Hepatocyte (in vitro differentiated cells): Measurements from ENCODE around the gene ATXN7L1. TPM values are rescaled to one million over a fixed set of nuclear protein-coding genes. Genes with fewer than 3 reads are reported as not detected.

Experiments used
- DNase-seq: peaks from one replicate; pipeline ENCODE4 v3.0.0-alpha.2; 2016; ENCODE audit warnings: low spot score
- H2AFZ ChIP-seq: fragments of 200-600 bp; sonication (generic); 2 replicates; pipeline ENCODE4 v1.6.0; 2016; ENCODE audit warnings: antibody characterized with exemption, mild to moderate bottlenecking
- H3K27ac ChIP-seq: fragments of 200-600 bp; sonication (generic); 2 replicates; pipeline ENCODE4 v1.5.1; 2016; ENCODE audit warnings: mild to moderate bottlenecking
- H3K27me3 ChIP-seq: fragments of 200-600 bp; sonication (generic); 2 replicates; pipeline ENCODE4 v1.6.1; 2016
- H3K36me3 ChIP-seq: fragments of 200-600 bp; sonication (generic); replicated peaks from 2 replicates; pipeline ENCODE4 v1.5.1; 2016; ENCODE audit warnings: low read depth; ENCODE audit not compliant: insufficient read depth
- H3K4me1 ChIP-seq: fragments of 200-600 bp; sonication (generic); 2 replicates; pipeline ENCODE4 v1.5.1; 2016; ENCODE audit warnings: mild to moderate bottlenecking, moderate library complexity; ENCODE audit not compliant: insufficient read depth
- H3K4me2 ChIP-seq: fragments of 200-600 bp; sonication (generic); 2 replicates; pipeline ENCODE4 v1.6.0; 2016
- H3K4me3 ChIP-seq: fragments of 200-600 bp; sonication (generic); 2 replicates; pipeline ENCODE4 v1.5.1; 2016; ENCODE audit warnings: mild to moderate bottlenecking
- H3K79me2 ChIP-seq: fragments of 200-600 bp; sonication (generic); 2 replicates; pipeline ENCODE4 v1.6.0; 2017; ENCODE audit warnings: mild to moderate bottlenecking
- H3K9me2 ChIP-seq: fragments of 200-600 bp; sonication (generic); replicated peaks from 2 replicates; pipeline ENCODE4 v1.6.0; 2017; ENCODE audit warnings: mild to moderate bottlenecking; ENCODE audit not compliant: insufficient read depth
- H3K9me3 ChIP-seq: fragments of 200-600 bp; sonication (generic); 2 replicates; pipeline ENCODE4 v1.5.1; 2016; ENCODE audit warnings: low read depth, mild to moderate bottlenecking
- H4K20me1 ChIP-seq: fragments of 200-600 bp; sonication (generic); 2 replicates; pipeline ENCODE4 v1.6.0; 2016; ENCODE audit warnings: mild to moderate bottlenecking; ENCODE audit not compliant: insufficient read depth, poor library complexity, severe bottlenecking
- EZH2 ChIP-seq: fragments of 200-600 bp; sonication (generic); IDR thresholded peaks from 2 replicates; pipeline ENCODE4 v1.6.1; 2016; ENCODE audit warnings: antibody characterized with exemption, mild to moderate bottlenecking, borderline replicate concordance
- EZH2phosphoT487 ChIP-seq: fragments of 200-600 bp; sonication (generic); IDR thresholded peaks from one replicate; pipeline ENCODE4 v1.6.1; 2018; ENCODE audit warnings: antibody characterized with exemption, mild to moderate bottlenecking, low read depth, moderate library complexity; ENCODE audit not compliant: unreplicated experiment, severe bottlenecking
- WGBS: methylation state at CpG from one replicate; pipeline ENCODE4 v1.1.6; 2016; ENCODE audit warnings: low lambda C conversion rate; ENCODE audit errors: missing lambda C conversion rate; 5-methylcytosine and 5-hydroxymethylcytosine counted together
- polyA plus RNA-seq: library from polyadenylated mRNA; unstranded; fragments of >200 nt; fragmentation: Nextera tagmentation; extraction: Ambion mirVana; gene quantifications from 2 replicates; pipeline ENCODE4 v1.2.1, GENCODE V29; 2016
- total RNA-seq: library from RNA; depleted of rRNA; stranded (reverse); fragments of >200 nt; gene quantifications from 2 replicates; pipeline ENCODE4 v1.2.3, GENCODE V29; 2014
- TF ChIP-seq, protein P1 (sequence below): fragments of 200-600 bp; sonication (generic); IDR thresholded peaks from 2 replicates; pipeline ENCODE4 v1.5.1; 2016; ENCODE audit warnings: antibody characterized with exemption, mild to moderate bottlenecking; ENCODE audit not compliant: poor library complexity

Gene ATXN7L1
- total and polyA plus RNA-seq, 2 experiments from 2014 or later: 8.9 to 9.3 TPM

DNA sequence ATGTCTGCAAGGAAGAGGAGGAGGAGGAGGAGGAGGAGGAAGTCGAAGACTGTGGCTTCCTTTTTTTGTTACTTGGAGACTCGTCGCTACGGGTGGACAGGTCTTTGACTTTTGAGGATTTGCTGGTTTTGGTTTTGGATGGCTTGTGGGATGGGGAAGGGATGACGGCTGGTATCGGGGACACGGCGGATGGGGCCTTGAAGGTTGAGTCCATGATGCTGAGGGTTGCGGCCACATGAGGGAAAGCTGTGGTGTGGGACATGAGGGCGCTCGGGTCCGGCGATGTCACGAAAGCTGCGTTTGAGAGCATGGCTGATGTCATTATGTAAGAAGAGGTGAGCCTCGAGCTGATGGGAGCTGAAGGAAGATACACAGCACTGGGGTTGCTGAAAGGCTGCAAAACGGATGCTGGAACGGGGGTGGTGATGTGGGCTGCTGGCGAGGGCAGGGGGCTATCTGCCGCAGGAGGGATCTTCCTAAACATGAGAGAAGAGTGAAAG, 262.0 kb downstream of the ATXN7L1 start:
- WGBS: 95% methylated on average over 19 of the region's 20 CpGs
- H3K9me3 ChIP-seq: no peaks in the 10 kb centered on the region

DNA sequence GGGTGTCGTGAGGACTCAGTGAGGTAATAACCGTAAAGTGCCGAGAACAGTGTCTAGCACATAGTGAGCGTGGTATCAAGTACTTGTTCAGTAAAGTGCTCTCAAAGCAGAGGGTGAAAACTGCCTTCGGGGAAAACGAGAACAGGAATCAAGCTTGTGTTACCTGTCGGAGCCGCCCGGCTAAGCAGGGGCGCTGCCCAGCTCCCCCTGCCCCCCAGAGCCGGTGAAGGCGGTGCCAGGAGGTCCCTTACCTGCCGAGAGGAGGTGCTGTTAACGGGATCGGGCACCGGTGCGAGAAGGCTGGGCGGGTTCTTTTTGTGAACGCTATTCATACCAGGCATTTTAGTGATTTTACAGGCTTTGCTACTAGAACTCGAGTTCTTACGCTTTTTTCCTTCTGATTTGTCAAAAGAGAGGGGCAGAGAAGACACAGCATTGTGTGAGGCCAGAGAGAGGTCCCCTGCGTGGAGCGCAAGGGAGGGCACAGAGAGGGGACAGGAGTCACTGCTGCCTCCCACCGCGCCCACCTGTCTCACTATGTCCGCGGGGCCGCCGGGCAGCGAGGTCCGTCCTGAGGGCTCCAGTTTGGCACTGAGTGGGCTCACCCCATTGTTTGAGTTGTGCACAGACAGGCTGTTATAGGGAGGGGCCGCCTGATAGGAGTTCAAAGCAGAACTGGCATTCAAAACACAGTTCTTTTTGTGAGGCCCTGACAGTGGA, 262.6 kb downstream of the ATXN7L1 start:
- Histone ChIP-seq H3K27ac (no peak overlapping the region), H3K36me3 (no peaks in the 10 kb centered on the region), H3K9me3 (no peaks in the 10 kb centered on the region), H2AFZ (no peak overlapping the region), H4K20me1 (no peaks in the 10 kb centered on the region), H3K4me1 (no peaks in the 10 kb centered on the region), H3K4me2 (no peak overlapping the region), H3K79me2 (no peaks in the 10 kb centered on the region), H3K9me2 (no peaks in the 10 kb centered on the region), H3K4me3 (no peak overlapping the region), H3K27me3 (no peaks in the 10 kb centered on the region)
- 96% methylated on average over 32 of the region's 32 CpGs for WGBS
- TF ChIP-seq, protein P1, sequence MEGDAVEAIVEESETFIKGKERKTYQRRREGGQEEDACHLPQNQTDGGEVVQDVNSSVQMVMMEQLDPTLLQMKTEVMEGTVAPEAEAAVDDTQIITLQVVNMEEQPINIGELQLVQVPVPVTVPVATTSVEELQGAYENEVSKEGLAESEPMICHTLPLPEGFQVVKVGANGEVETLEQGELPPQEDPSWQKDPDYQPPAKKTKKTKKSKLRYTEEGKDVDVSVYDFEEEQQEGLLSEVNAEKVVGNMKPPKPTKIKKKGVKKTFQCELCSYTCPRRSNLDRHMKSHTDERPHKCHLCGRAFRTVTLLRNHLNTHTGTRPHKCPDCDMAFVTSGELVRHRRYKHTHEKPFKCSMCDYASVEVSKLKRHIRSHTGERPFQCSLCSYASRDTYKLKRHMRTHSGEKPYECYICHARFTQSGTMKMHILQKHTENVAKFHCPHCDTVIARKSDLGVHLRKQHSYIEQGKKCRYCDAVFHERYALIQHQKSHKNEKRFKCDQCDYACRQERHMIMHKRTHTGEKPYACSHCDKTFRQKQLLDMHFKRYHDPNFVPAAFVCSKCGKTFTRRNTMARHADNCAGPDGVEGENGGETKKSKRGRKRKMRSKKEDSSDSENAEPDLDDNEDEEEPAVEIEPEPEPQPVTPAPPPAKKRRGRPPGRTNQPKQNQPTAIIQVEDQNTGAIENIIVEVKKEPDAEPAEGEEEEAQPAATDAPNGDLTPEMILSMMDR: no peak
- no peak for TF ChIP-seq EZH2phosphoT487
- no peak for TF ChIP-seq EZH2
- no peak for DNase-seq

More for the DNA sequence above, 262.0 kb downstream of the ATXN7L1 start:
- DNase-seq: no peak
- no peak overlapping the region for H3K4me3 ChIP-seq
- no peaks in the 10 kb centered on the region for H3K9me2 ChIP-seq
- no peaks in the 10 kb centered on the region for H3K36me3 ChIP-seq
- H3K27me3 ChIP-seq: no peaks in the 10 kb centered on the region
- TF ChIP-seq EZH2: no peak
- no peak for TF ChIP-seq EZH2phosphoT487
- TF ChIP-seq, protein P1: no peak
- H3K4me1 ChIP-seq: no peaks in the 10 kb centered on the region
- H4K20me1 ChIP-seq: no peaks in the 10 kb centered on the region
- no peak overlapping the region for H3K27ac ChIP-seq
- H3K79me2 ChIP-seq: no peaks in the 10 kb centered on the region
- no peak overlapping the region for H2AFZ ChIP-seq
- no peak overlapping the region for H3K4me2 ChIP-seq

DNA sequence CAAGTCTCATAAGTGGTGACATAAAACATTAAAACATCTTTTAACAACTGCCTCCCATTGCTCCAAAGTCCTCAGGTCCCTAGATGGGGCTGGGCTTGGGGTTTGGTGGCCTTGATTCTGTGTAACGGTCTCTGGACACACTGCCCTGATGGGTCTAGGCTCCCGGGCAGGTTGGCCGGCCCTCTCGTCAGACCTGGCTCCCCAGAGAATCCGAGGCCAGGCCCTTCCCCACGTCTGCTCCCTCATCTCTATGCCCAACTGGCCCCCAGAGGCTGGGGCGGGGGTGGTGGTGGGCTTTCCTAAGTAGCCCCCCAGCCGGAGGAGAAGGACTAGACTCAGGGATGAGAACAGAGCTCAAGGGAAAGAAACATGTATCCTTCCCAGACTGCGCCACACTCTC, 263.6 kb downstream of the ATXN7L1 start:
- no peaks in the 10 kb centered on the region for H3K27me3 ChIP-seq
- H3K4me3 ChIP-seq: no peak overlapping the region
- no peak overlapping the region for H2AFZ ChIP-seq
- no peak for DNase-seq
- H3K4me1 ChIP-seq: no peaks in the 10 kb centered on the region
- H3K9me3 ChIP-seq: no peaks in the 10 kb centered on the region
- no peaks in the 10 kb centered on the region for H3K79me2 ChIP-seq
- WGBS: 93% methylated on average over 9 of the region's 9 CpGs
- H4K20me1 ChIP-seq: no peaks in the 10 kb centered on the region
- H3K9me2 ChIP-seq: no peaks in the 10 kb centered on the region
- H3K4me2 ChIP-seq: no peak overlapping the region
- no peaks in the 10 kb centered on the region for H3K36me3 ChIP-seq
- TF ChIP-seq, protein P1: no peak
- TF ChIP-seq EZH2phosphoT487 (no peak), EZH2 (no peak)
- no peak overlapping the region for H3K27ac ChIP-seq
